Colonic mucosa (tissue), 4 donors: ENCODE data around the gene PLXNB2. TPM values are rescaled to one million over a fixed set of nuclear protein-coding genes. Genes with fewer than 3 reads are reported as not detected.

ENCODE experiments used
- DNase-seq: peaks from one replicate; pipeline ENCODE4 v3.0.0-alpha.2; 2020
- H3K27ac ChIP-seq: fragments of 200-600 bp; one replicate; pipeline ENCODE4 v1.8.0; 2021
- H3K27me3 ChIP-seq: fragments of 200-600 bp; one replicate; pipeline ENCODE4 v1.8.0; 2021
- H3K36me3 ChIP-seq: fragments of 200-600 bp; one replicate; pipeline ENCODE4 v1.8.0; 2021
- H3K4me1 ChIP-seq: fragments of 200-600 bp; one replicate; pipeline ENCODE4 v1.8.0; 2021; ENCODE audit warnings: mild to moderate bottlenecking
- H3K4me3 ChIP-seq: fragments of 200-600 bp; one replicate; pipeline ENCODE4 v1.8.0; 2021
- H3K9ac ChIP-seq, 2 donors: one replicate each; pipeline ENCODE4 v1.7.0; 2013; ENCODE audit warnings: control low read depth in 2 of 2, low read depth in 2 of 2, low read length in 2 of 2
- H3K9me3 ChIP-seq: fragments of 200-600 bp; one replicate; pipeline ENCODE4 v1.8.0; 2021
- CTCF ChIP-seq: fragments of 200-600 bp; IDR thresholded peaks from one replicate; pipeline ENCODE4 v1.8.0; 2022; ENCODE audit warnings: antibody characterized with exemption, mild to moderate bottlenecking
- intact Hi-C: fragments of 100-400 bp; cut with DNase I; formaldehyde crosslinking; loops from one replicate; pipeline ENCODE4 v1.14.1; 2022
- total RNA-seq, 2 donors: library from RNA; stranded (reverse); fragmentation: NEBNext Ultra II Directional in 1 of 2; extraction: Animal tissue kit (Norgen Biotek cat#: 25700) in 1 of 2; gene quantifications; one replicate each; pipeline ENCODE4 v1.2.1, GENCODE V29; 2021
- donor health status: healthy.
- donor health status: DM: no; HTN: no; CAD: no.
- donor health status: DM: no; HTN: no; CAD: no.

PLXNB2 gene
- total RNA-seq, 2 donors from 2014 or later, result 270 to 339 TPM

GRCh38 chr22:50243685-50244419 lies 63.6 kb downstream of the PLXNB2 start:
- no peaks in the 10 kb centered on the region for H3K36me3 ChIP-seq
- no peaks in the 10 kb centered on the region for H3K9me3 ChIP-seq
- H3K4me3 ChIP-seq, result peak overlapping the region; percentile 91
- no peak for DNase-seq
- no peak for TF ChIP-seq CTCF
- H3K27me3 ChIP-seq, result no peaks in the 10 kb centered on the region
- intact Hi-C loops, result no loop called here
- peak overlapping the region; percentile 85 for H3K27ac ChIP-seq
- peak overlapping the region; percentile 79 to 89 for H3K9ac ChIP-seq
- H3K4me1 ChIP-seq, result peaks cover 34% of the 10 kb centered on the region

- no peaks in the 10 kb centered on the region for H3K27me3 ChIP-seq
- no peak for DNase-seq
- intact Hi-C loops, result no loop called here
- no peaks in the 10 kb centered on the region for H3K36me3 ChIP-seq
- peaks cover 27% of the 10 kb centered on the region for H3K4me1 ChIP-seq
- H3K27ac ChIP-seq, result no peak overlapping the region
- H3K4me3 ChIP-seq, result peak overlapping the region; percentile 91
- peak overlapping the region in 1 of 2 donors; percentile 9 for H3K9ac ChIP-seq
- H3K9me3 ChIP-seq, result no peaks in the 10 kb centered on the region
- no peak for TF ChIP-seq CTCF
Observed at GRCh38 chr22:50242406-50242949, 65.0 kb downstream of the PLXNB2 start.

DNA sequence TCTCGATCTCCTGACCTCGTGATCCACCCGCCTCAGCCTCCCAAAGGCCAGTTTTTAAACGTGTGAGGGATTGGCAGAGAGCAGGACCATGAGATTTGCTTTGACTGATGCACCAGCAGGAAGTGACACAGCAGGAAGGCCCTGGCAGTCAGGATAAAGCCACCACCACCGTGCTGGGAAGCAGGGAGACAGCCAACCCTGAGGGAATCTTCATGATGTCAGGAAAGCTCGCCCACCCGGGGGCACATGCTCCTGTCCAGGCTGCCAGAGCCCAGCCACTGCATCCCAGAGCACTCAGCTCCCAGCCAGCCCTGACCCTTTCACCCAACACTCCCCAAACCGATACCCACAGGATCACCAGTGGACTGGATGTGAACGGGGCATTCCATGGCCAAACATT lies 68.7 kb downstream of the PLXNB2 start:
- H3K9me3 ChIP-seq, result no peaks in the 10 kb centered on the region
- DNase-seq, result no peak
- no peaks in the 10 kb centered on the region for H3K27me3 ChIP-seq
- no peak overlapping the region for H3K9ac ChIP-seq
- no peak overlapping the region for H3K27ac ChIP-seq
- peaks cover 17% of the 10 kb centered on the region for H3K4me1 ChIP-seq
- no peak for TF ChIP-seq CTCF
- intact Hi-C loops, result no loop called here
- no peaks in the 10 kb centered on the region for H3K36me3 ChIP-seq
- no peak overlapping the region for H3K4me3 ChIP-seq

GRCh38 chr22:50236731-50237409 lies 70.6 kb downstream of the PLXNB2 start:
- H3K36me3 ChIP-seq, result no peaks in the 10 kb centered on the region
- H3K9me3 ChIP-seq, result no peaks in the 10 kb centered on the region
- no peaks in the 10 kb centered on the region for H3K27me3 ChIP-seq
- DNase-seq, result no peak
- peak; percentile 38 for TF ChIP-seq CTCF
- no peak overlapping the region for H3K4me3 ChIP-seq
- intact Hi-C loops, result no loop called here
- peaks cover 4% of the 10 kb centered on the region for H3K4me1 ChIP-seq
- no peak overlapping the region for H3K9ac ChIP-seq
- H3K27ac ChIP-seq, result no peak overlapping the region

- no peaks in the 10 kb centered on the region for H3K27me3 ChIP-seq
- no peaks in the 10 kb centered on the region for H3K9me3 ChIP-seq
- no peak for DNase-seq
- no peak overlapping the region for H3K4me3 ChIP-seq
- intact Hi-C loops, result no loop called here
- H3K27ac ChIP-seq, result no peak overlapping the region
- H3K36me3 ChIP-seq, result no peaks in the 10 kb centered on the region
- no peak for TF ChIP-seq CTCF
- no peak overlapping the region for H3K9ac ChIP-seq
- H3K4me1 ChIP-seq, result no peaks in the 10 kb centered on the region
Observed at GRCh38 chr22:50233223-50233622, 74.2 kb downstream of the PLXNB2 start.
